Fibroblast of upper back skin (primary cell): ENCODE measurements around the gene ELMOD3.
"Not testable (repeated sequence)": the region's sequence is repeated elsewhere in the genome, so short reads cannot be mapped to it uniquely, and the experiment has no call there.

Experiments used
- DNase-seq: peaks from one replicate; pipeline ENCODE4 v3.0.0-alpha.2; 2013

Gene ELMOD3

GRCh38 chr2:85429213-85429923, 74.8 kb downstream of the ELMOD3 start:
- DNase-seq, result no peak

GRCh38 chr2:85429924-85430289, 75.3 kb downstream of the ELMOD3 start:
- DNase-seq, result no peak

GRCh38 chr2:85430752-85431569, 76.4 kb downstream of the ELMOD3 start:
- peak; percentile 34 for DNase-seq

DNA sequence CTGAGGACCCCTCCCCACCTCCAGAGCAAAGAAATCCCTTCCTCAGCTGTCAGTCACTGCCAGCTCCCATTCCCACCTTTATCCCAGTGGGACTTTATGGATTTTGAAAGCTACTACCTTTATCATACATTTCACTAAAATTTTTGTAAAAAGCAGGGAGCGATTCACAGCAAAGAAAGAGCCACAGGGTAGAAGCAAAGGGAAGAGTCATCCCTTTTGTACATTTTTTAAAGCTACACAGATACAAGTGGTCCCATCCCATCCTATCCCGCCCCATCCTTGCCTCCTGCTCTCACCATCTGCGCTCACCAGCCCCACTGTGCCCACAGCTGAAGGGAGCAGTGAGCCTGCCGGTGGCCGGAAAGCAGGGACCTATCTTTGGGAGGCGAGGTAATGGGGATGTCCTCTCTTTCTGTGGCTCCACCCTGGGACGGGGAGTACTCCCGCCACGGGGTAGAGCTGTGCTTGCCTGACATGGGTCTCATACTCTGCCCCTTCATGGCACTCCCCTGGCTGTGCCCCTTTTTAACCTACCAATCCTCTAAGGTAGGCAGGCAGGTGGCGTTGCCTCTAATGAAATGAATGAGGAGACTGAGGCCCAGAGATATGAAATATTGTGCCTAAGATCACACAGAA, 77.1 kb downstream of the ELMOD3 start:
- no peak for DNase-seq

DNA sequence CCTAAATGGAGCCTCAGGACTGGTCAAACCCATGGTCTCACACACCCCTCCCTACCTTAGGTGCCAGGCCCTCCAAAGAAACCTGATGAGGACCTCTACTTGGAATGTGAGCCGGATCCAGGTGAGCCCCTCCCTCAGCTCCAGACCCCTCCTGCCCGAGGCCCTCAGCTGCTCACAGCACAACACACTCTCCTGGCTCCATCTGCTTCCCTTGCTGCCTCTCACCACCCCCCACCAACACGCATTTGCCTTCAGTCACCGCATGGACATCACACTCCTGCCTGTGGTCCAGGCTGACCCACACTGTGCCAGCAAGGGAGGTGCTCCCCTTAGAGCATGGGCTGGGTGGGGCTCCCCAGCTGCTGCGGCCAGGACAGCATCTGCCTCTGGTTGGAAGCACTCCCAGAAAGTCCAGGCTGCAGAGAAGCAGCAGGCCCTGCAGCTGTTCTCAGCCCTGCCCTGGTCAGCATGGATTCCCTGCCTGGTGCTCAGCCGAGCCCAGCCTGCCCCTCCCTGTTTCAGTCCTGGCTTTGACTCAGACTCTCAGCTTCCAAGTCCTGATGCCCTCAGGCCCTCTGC, 79.0 kb downstream of the ELMOD3 start:
- DNase-seq, result peak; percentile 90

- no peak for DNase-seq
These were observed 80.1 kb downstream of the ELMOD3 start for GRCh38 chr2:85434696-85435095.

GRCh38 chr2:85435220-85435958, 80.8 kb downstream of the ELMOD3 start:
- no peak for DNase-seq

DNA sequence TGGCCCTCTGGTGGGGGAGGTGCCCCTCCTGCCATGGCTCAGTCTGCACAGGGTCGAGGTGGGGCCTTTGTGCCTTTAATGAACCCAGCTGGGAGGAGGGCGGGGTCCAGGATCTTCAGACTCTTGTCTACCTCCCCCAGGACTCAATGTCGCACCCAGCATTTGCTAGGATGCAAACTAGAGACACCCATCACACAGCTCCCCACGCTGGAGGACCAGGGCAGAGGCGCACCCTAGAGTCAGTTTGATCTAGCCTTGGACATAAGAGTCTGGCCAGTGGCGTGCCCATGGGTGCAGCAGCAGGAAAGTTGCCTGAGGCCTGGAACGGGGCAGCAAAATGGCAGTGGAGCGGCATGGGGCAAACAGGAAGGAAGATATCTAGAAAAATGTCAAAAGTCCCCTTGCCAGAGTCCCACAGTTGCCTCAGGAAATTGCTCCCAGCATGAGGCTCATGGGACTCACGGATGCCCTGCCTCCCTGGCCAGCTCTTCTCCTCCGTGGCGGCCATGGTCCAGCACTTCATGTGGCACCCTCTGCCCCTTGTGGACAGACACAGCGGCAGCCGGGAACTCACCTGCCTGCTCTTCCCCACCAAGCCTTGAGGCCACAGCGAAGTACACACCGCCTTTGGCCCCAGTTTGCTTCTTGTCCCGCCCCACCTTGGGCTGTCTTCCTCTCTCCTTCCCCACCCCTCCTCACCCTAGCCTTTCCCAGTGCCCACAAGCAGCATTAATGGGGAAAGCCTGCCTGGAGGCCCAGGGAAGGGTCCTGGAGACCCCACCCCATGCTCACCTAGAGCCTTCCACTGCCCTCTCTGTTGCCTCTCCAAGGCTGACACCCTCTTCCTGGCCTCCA, 81.6 kb downstream of the ELMOD3 start:
- DNase-seq, result no peak

DNA sequence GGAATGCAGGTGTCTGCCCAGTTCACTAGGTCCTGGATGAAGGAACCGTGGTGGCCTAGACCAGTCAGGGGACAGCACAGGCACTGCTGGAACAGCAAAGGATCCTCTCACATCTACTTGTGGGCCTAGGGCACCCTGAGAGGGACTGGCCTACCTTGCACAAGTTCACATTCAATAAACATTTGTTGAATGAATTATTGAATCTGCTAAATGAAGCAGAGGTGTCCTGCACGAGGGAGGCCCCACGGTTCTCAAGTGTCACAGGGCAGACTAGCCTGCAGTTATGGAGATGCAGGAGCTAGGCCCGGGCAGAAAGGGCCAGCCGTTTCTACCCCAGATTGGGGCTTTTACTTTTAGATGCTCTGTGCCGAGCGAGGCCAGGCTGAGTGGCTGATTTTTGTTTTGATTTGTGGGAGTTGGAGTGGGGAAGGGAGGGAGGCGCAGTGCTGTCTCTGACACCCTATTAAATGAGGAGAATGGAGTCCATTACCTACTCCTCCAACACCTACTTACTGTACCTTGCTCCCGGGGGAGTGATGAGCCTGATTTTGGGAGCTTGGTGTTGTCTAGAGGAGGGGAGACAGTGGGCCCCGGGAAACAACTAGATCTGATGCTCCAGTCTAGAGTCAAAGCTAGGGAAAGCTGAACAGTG, 82.4 kb downstream of the ELMOD3 start:
- no peak for DNase-seq

DNA sequence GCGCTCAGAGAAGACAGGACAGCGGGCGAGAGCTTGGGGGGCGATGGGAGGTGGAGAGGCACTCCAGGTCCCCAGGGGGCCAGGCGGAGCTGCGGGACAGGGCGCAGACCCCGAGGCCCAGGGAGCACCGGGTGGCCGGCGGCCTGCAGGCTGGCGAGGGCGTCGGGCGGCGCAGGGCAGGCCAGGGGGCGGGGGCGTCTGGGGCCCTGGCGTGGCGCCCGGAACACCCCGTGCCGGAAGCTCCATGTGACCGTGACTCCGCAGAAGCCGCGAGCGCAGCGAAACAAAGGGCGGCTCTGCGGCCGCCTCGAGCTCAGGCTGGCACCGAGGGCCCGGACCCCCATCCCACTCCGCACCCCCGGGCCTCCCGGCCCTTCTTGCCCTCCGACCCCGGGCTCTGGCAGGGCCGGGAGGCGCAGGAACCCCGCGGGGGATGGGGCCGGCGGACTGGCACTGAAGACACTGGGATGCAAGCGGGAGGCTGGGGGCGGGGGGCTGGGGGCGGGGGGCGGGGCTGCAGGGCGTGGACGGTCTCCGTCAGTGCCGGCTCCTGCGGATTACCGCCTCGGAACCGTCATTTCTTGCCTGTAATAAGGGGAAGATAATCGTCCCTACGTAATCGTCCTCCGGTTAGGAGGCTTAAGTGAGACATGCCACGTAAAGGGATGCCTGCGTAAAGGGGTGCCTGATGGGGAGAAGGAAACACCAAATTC, 83.1 kb downstream of the ELMOD3 start:
- DNase-seq, result peak; percentile 65

GRCh38 chr2:85438201-85439024, 83.8 kb downstream of the ELMOD3 start:
- DNase-seq, result peak; percentile 7

GRCh38 chr2:85439025-85439472, 84.5 kb downstream of the ELMOD3 start:
- no peak for DNase-seq

DNA sequence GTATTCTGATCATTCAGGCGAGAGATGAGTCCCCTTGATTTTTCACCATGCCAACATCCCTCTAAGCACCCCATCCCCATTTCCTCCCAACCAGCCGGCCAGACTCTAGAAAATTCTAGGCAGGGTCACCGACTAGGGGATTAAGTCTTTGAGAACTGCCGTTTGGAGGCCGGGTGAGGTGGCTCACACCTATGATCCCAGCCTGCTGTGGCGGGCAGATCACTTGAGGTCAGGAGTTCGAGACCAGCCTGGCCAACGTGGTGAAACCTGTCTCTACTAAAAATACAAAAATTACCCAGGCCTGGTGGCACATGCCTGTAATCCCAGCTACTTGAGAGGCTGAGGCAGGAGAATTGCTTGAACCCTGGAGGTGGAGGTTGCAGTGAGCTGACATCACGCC, 85.0 kb downstream of the ELMOD3 start:
- not testable (repeated sequence) for DNase-seq

- no peak for DNase-seq
These were observed 85.4 kb downstream of the ELMOD3 start for GRCh38 chr2:85439986-85440385.

- DNase-seq, result no peak
These were observed 86.2 kb downstream of the ELMOD3 start for GRCh38 chr2:85440729-85441128.
